Peyer's patch (tissue), 4 donors: Measurements from ENCODE around the gene GPD1L.

Experiments used
- POLR2A ChIP-seq, 2 donors: fragments of 450-650 bp; IDR thresholded peaks; one replicate each; pipeline ENCODE4 v1.5.1; 2017; ENCODE audit warnings: antibody characterized with exemption in 2 of 2, mild to moderate bottlenecking in 2 of 2, moderate library complexity in 2 of 2
- TF ChIP-seq, protein P1 (sequence below), 6 experiments: fragments of 450-650 bp in 4 of 6; fragments of 200-600 bp in 2 of 6; sonication (generic) in 1 of 6; IDR thresholded peaks; one replicate each; pipeline ENCODE4 v1.5.1; 2017 to 2019; ENCODE audit warnings: antibody characterized with exemption in 6 of 6, mild to moderate bottlenecking in 3 of 6, moderate library complexity in 1 of 6

DNA sequence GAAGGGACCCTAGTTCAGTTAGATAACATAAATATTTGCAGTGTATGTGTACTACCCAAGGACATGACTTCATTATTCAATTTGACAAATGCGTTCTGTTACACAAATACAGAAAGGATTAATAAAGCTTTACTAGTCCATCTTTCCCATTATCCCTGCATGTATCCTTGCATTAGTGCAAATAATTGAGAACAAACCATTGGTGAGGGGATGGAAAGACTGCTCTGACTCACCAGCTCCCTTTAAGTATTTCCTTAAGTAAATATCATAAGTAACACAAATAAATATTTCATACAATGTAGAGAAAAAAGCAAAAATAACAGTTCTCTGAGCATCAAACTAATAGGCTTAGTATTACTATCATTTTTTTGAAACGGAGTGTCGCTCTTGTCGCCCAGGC, 1.9 kb upstream of the GPD1L start:
- TF ChIP-seq, protein P1, sequence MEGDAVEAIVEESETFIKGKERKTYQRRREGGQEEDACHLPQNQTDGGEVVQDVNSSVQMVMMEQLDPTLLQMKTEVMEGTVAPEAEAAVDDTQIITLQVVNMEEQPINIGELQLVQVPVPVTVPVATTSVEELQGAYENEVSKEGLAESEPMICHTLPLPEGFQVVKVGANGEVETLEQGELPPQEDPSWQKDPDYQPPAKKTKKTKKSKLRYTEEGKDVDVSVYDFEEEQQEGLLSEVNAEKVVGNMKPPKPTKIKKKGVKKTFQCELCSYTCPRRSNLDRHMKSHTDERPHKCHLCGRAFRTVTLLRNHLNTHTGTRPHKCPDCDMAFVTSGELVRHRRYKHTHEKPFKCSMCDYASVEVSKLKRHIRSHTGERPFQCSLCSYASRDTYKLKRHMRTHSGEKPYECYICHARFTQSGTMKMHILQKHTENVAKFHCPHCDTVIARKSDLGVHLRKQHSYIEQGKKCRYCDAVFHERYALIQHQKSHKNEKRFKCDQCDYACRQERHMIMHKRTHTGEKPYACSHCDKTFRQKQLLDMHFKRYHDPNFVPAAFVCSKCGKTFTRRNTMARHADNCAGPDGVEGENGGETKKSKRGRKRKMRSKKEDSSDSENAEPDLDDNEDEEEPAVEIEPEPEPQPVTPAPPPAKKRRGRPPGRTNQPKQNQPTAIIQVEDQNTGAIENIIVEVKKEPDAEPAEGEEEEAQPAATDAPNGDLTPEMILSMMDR (IDR thresholded peaks at IDR 0.05) = no peak
- TF ChIP-seq POLR2A (IDR thresholded peaks at IDR 0.05) = no peak
